Neural cell (in vitro differentiated cells): Measurements from ENCODE around the gene CRAMP1. TPM values are rescaled to one million over a fixed set of nuclear protein-coding genes. Genes with fewer than 3 reads are reported as not detected.

ENCODE experiments used
- H2AFZ ChIP-seq: fragments of 200-600, 300-800 bp; sonication (generic), shearing (Covaris generic); 2 replicates; pipeline ENCODE4 v1.6.0; 2014; ENCODE audit warnings: low read depth, mild to moderate bottlenecking, antibody characterized with exemption, low read length, moderate library complexity
- H3F3A ChIP-seq: fragments of 200-600 bp; shearing (Covaris generic); 2 replicates; pipeline ENCODE4 v1.6.1; 2016; ENCODE audit warnings: mild to moderate bottlenecking, moderate library complexity, mixed read lengths, antibody characterized with exemption, low read length; ENCODE audit not compliant: insufficient read depth, poor library complexity, severe bottlenecking
- H3K27ac ChIP-seq: fragments of 200-600, 300-800 bp; sonication (generic), shearing (Covaris generic); 2 replicates; pipeline ENCODE4 v1.5.1; 2014; ENCODE audit warnings: mild to moderate bottlenecking, low read length, moderate library complexity
- H3K27me3 ChIP-seq: fragments of 300-800, 200-600 bp; sonication (generic), shearing (Covaris generic); 2 replicates; pipeline ENCODE4 v1.6.0; 2014; ENCODE audit warnings: mild to moderate bottlenecking, low read depth, low read length, moderate library complexity; ENCODE audit not compliant: insufficient read depth
- H3K36me3 ChIP-seq: fragments of 300-800, 200-600 bp; sonication (generic), shearing (Covaris generic); 2 replicates; pipeline ENCODE4 v1.5.1; 2014; ENCODE audit warnings: mild to moderate bottlenecking, antibody characterized with exemption, low read length, moderate library complexity; ENCODE audit not compliant: insufficient read depth
- H3K4me2 ChIP-seq: fragments of 300-800, 200-600 bp; sonication (generic), shearing (Covaris generic); 2 replicates; pipeline ENCODE4 v1.6.0; 2014; ENCODE audit warnings: mild to moderate bottlenecking, low read length
- H3K4me3 ChIP-seq: fragments of 300-800, 200-600 bp; sonication (generic), shearing (Covaris generic); 2 replicates; pipeline ENCODE4 v1.5.1; 2014; ENCODE audit warnings: mild to moderate bottlenecking, low read length, moderate library complexity
- H3K79me2 ChIP-seq: fragments of 200-600 bp; shearing (Covaris generic); replicated peaks from 2 replicates; pipeline ENCODE4 v1.6.0; 2014; ENCODE audit warnings: mild to moderate bottlenecking, low read length, moderate library complexity; ENCODE audit not compliant: insufficient read depth
- H3K9ac ChIP-seq: fragments of 300-800, 200-600 bp; sonication (generic), shearing (Covaris generic); 2 replicates; pipeline ENCODE4 v1.6.1; 2016; ENCODE audit warnings: mild to moderate bottlenecking, low read length, mixed read lengths
- H3K9me2 ChIP-seq: fragments of 200-600 bp; shearing (Covaris generic); 2 replicates; pipeline ENCODE4 v1.6.1; 2016; ENCODE audit warnings: mild to moderate bottlenecking, low read length, mixed read lengths; ENCODE audit not compliant: insufficient read depth
- H3K9me3 ChIP-seq: fragments of 200-600, 300-800 bp; sonication (generic), shearing (Covaris generic); 2 replicates; pipeline ENCODE4 v1.6.1; 2016; ENCODE audit warnings: mild to moderate bottlenecking, mixed run types, low read length, moderate library complexity, mixed read lengths
- H4K20me1 ChIP-seq: fragments of 200-600 bp; shearing (Covaris generic); 2 replicates; pipeline ENCODE4 v1.6.1; 2016; ENCODE audit warnings: mild to moderate bottlenecking, mixed run types; ENCODE audit not compliant: insufficient read depth
- CTCF ChIP-seq: fragments of 450-650 bp; IDR thresholded peaks from 2 replicates; pipeline ENCODE4 v1.5.1; 2014; ENCODE audit warnings: antibody characterized with exemption, mild to moderate bottlenecking, moderate library complexity; ENCODE audit not compliant: poor library complexity, severe bottlenecking
- EP300 ChIP-seq: fragments of 450-650 bp; conservative IDR thresholded peaks from 2 replicates; pipeline ENCODE4 v1.6.1; 2014; ENCODE audit warnings: antibody characterized with exemption, mild to moderate bottlenecking, moderate library complexity; ENCODE audit not compliant: poor library complexity, severe bottlenecking
- EZH2 ChIP-seq: fragments of 200-600, 300-800 bp; shearing (Covaris generic), sonication (generic); IDR thresholded peaks from 2 replicates; pipeline ENCODE4 v1.6.1; 2014; ENCODE audit warnings: antibody characterized with exemption, low read length, borderline replicate concordance, mild to moderate bottlenecking; ENCODE audit not compliant: insufficient read depth, poor library complexity, severe bottlenecking
- MXI1 ChIP-seq: fragments of 450-650 bp; conservative IDR thresholded peaks from 2 replicates; pipeline ENCODE4 v1.6.1; 2014; ENCODE audit warnings: antibody characterized with exemption, mild to moderate bottlenecking; ENCODE audit not compliant: poor library complexity, severe bottlenecking
- POLR2AphosphoS5 ChIP-seq: IDR thresholded peaks from 2 replicates; pipeline ENCODE4 v1.6.1; 2012
- RAD21 ChIP-seq: fragments of 450-650 bp; conservative IDR thresholded peaks from 2 replicates; pipeline ENCODE4 v1.6.1; 2014; ENCODE audit warnings: antibody characterized with exemption, mild to moderate bottlenecking, moderate library complexity
- REST ChIP-seq: IDR thresholded peaks from 2 replicates; pipeline ENCODE4 v1.6.1; 2012; ENCODE audit warnings: borderline replicate concordance
- SMC3 ChIP-seq: fragments of 450-650 bp; conservative IDR thresholded peaks from 2 replicates; pipeline ENCODE4 v1.6.1; 2014; ENCODE audit warnings: antibody characterized with exemption, mild to moderate bottlenecking, moderate library complexity; ENCODE audit not compliant: poor library complexity
- TAF1 ChIP-seq: IDR thresholded peaks from 2 replicates; pipeline ENCODE4 v1.6.1; 2012; ENCODE audit warnings: low read depth
- polyA plus RNA-seq: library from polyadenylated mRNA; depleted of rRNA; stranded (reverse); fragments of >200 nt; gene quantifications from 2 replicates; pipeline ENCODE4 v1.2.3, GENCODE V29; 2014

The CRAMP1 gene
- polyA plus RNA-seq, 1 donor from 2014 or later, result 11.1 TPM

- H4K20me1 ChIP-seq, result no peaks in the 10 kb centered on the region
- no peaks in the 10 kb centered on the region for H3F3A ChIP-seq
- no peaks in the 10 kb centered on the region for H3K9me2 ChIP-seq
- TF ChIP-seq TAF1 (no peak), SMC3 (no peak), EP300 (no peak), REST (no peak), MXI1 (no peak), POLR2AphosphoS5 (no peak), CTCF (no peak), RAD21 (no peak), EZH2 (no peak)
- H3K79me2 ChIP-seq, result no peaks in the 10 kb centered on the region
- H3K9ac ChIP-seq, result no peak overlapping the region
- H3K36me3 ChIP-seq, result no peaks in the 10 kb centered on the region
- no peaks in the 10 kb centered on the region for H3K27me3 ChIP-seq
- no peak overlapping the region for H3K4me3 ChIP-seq
- H3K27ac ChIP-seq, result no peak overlapping the region
- H3K9me3 ChIP-seq, result no peaks in the 10 kb centered on the region
- H3K4me2 ChIP-seq, result no peak overlapping the region
- no peak overlapping the region for H2AFZ ChIP-seq
Measured at GRCh38 chr16:1564325-1564724, 47.8 kb upstream of the CRAMP1 start.

- no peaks in the 10 kb centered on the region for H3K79me2 ChIP-seq
- H3K9ac ChIP-seq, result no peak overlapping the region
- no peaks in the 10 kb centered on the region for H3K9me3 ChIP-seq
- no peak overlapping the region for H2AFZ ChIP-seq
- no peaks in the 10 kb centered on the region for H3K36me3 ChIP-seq
- no peaks in the 10 kb centered on the region for H3F3A ChIP-seq
- H3K4me2 ChIP-seq, result no peak overlapping the region
- TF ChIP-seq REST (no peak), POLR2AphosphoS5 (no peak), EZH2 (no peak), RAD21 (no peak), SMC3 (no peak), EP300 (no peak), CTCF (no peak), TAF1 (no peak), MXI1 (no peak)
- H3K27ac ChIP-seq, result no peak overlapping the region
- no peaks in the 10 kb centered on the region for H4K20me1 ChIP-seq
- no peaks in the 10 kb centered on the region for H3K27me3 ChIP-seq
- H3K9me2 ChIP-seq, result no peaks in the 10 kb centered on the region
- no peak overlapping the region for H3K4me3 ChIP-seq
Measured at GRCh38 chr16:1565083-1565805, 46.9 kb upstream of the CRAMP1 start.
